Tibial nerve (tissue), 4 donors: ENCODE results near the gene JADE2.

Experiments
- CTCF ChIP-seq, 5 experiments: fragments of 200-600 bp in 3 of 5; fragments of 450-650 bp in 2 of 5; sonication (generic) in 3 of 5; IDR thresholded peaks; one replicate each; pipeline ENCODE4 v1.5.1; 2016 to 2019; ENCODE audit warnings: antibody characterized with exemption in 5 of 5, mild to moderate bottlenecking in 3 of 5, moderate library complexity in 2 of 5
- EP300 ChIP-seq, 2 donors: sonication (generic); formaldehyde crosslinking; IDR thresholded peaks; one replicate each; pipeline ENCODE4 v1.6.1; 2017; ENCODE audit warnings: antibody characterized with exemption in 2 of 2, mild to moderate bottlenecking in 1 of 2

GRCh38 chr5:134504629-134505300 is 20.7 kb upstream of the JADE2 start:
- TF ChIP-seq CTCF (IDR thresholded peaks at IDR 0.05) (no peak), EP300 (IDR thresholded peaks at IDR 0.05) (no peak)
